B cell (primary cell): ENCODE results near the gene UCN2.

Source experiments
- EZH2 ChIP-seq: IDR thresholded peaks from 2 replicates; pipeline ENCODE4 v1.6.1; 2012; ENCODE audit warnings: borderline replicate concordance, low read depth, mild to moderate bottlenecking, moderate library complexity, low read length; ENCODE audit not compliant: insufficient read depth, poor library complexity, severe bottlenecking
- TF ChIP-seq, protein P1 (sequence below): fragments of 200-600 bp; IDR thresholded peaks from one replicate; pipeline ENCODE4 v1.8.0; 2022; ENCODE audit warnings: antibody characterized with exemption, mild to moderate bottlenecking

DNA sequence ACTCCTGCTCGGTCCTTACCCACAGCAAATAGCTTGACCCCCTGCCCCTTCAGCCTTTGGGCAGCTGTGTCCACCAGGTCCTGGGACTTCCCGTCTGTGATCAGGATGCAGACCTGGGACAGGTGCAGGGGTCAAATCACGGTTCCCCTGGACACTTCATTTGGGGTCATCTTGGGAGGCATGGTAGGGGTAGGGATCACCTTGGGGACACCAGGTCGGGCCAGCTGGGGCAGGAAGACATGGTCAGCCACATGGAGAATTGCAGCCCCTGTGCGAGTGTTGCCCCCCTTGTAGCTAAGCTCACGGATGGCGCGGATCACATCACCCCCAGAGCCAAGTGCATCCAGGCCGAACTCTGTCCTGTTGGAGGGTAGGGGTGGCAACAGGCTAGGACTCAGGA, 29.8 kb upstream of the UCN2 start:
- TF ChIP-seq, protein P1, sequence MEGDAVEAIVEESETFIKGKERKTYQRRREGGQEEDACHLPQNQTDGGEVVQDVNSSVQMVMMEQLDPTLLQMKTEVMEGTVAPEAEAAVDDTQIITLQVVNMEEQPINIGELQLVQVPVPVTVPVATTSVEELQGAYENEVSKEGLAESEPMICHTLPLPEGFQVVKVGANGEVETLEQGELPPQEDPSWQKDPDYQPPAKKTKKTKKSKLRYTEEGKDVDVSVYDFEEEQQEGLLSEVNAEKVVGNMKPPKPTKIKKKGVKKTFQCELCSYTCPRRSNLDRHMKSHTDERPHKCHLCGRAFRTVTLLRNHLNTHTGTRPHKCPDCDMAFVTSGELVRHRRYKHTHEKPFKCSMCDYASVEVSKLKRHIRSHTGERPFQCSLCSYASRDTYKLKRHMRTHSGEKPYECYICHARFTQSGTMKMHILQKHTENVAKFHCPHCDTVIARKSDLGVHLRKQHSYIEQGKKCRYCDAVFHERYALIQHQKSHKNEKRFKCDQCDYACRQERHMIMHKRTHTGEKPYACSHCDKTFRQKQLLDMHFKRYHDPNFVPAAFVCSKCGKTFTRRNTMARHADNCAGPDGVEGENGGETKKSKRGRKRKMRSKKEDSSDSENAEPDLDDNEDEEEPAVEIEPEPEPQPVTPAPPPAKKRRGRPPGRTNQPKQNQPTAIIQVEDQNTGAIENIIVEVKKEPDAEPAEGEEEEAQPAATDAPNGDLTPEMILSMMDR, result no peak
- no peak for TF ChIP-seq EZH2
